HUES64 (cell line): ENCODE results near the gene ADAP1.

ENCODE experiments used
- H3K27ac ChIP-seq: 2 replicates; pipeline ENCODE4 v1.7.0; 2013; ENCODE audit warnings: low read depth, low read length, inconsistent platforms
- H3K27me3 ChIP-seq: 2 replicates; pipeline ENCODE4 v1.6.1; 2013; ENCODE audit warnings: mild to moderate bottlenecking, low read length; ENCODE audit not compliant: insufficient read depth
- H3K36me3 ChIP-seq: 2 replicates; pipeline ENCODE4 v1.6.1; 2013; ENCODE audit warnings: mild to moderate bottlenecking, low read length; ENCODE audit not compliant: insufficient read depth
- H3K4me1 ChIP-seq: 2 replicates; pipeline ENCODE4 v1.6.1; 2013; ENCODE audit warnings: mild to moderate bottlenecking, low read length, moderate library complexity; ENCODE audit not compliant: insufficient read depth
- H3K4me3 ChIP-seq: 2 replicates; pipeline ENCODE4 v1.5.1; 2013; ENCODE audit warnings: mild to moderate bottlenecking, low read length, moderate library complexity
- H3K9ac ChIP-seq: 2 replicates; pipeline ENCODE4 v1.6.1; 2013; ENCODE audit warnings: mild to moderate bottlenecking, low read depth, low read length
- H3K9me3 ChIP-seq: 2 replicates; pipeline ENCODE4 v1.6.1; 2013; ENCODE audit warnings: low read depth, low read length; ENCODE audit not compliant: insufficient read depth
- WGBS: fragments of 150-250, 120-280 bp; methylation state at CpG from one replicate; pipeline ENCODE4 v1.1.7; 2013; ENCODE audit warnings: missing lambda C conversion rate; 5-methylcytosine and 5-hydroxymethylcytosine counted together

The ADAP1 gene

GRCh38 chr7:898460-898854, 56.0 kb downstream of the ADAP1 start:
- Histone ChIP-seq H3K4me3 (no peak overlapping the region), H3K36me3 (peaks cover 38% of the 10 kb centered on the region), H3K27me3 (no peaks in the 10 kb centered on the region), H3K9me3 (no peaks in the 10 kb centered on the region), H3K4me1 (no peaks in the 10 kb centered on the region), H3K27ac (no peak overlapping the region), H3K9ac (no peak overlapping the region)
- 88% methylated on average over 18 of the region's 18 CpGs for WGBS

DNA sequence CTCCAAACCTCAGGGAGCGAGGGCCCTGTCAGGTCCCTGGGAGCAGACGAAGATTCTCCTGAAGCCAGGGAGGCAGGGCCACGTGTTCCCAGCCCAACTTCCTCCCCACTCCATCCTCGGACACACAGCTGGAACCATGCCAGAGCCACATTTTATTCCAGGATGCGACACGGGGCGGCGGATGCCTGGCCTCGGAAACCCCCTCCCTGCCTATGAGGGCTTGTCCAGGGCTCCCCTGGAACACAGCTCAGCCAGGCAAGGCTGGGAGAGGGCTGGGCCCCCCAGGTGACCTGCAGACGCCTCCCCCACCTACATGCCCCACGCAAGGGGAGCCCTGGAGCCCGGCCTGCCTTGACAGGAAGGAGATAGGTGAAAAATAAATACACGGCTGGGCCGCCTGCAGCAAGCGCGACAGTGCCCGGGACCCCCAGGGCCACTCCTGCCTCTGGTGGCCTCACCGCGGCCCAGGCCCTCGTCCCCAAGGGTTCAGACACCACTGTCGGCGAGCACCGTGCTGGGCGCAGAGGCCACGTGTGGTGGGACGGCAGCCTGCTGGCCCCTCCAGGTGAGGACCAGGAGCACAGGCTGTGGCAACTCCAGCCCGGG, 56.6 kb downstream of the ADAP1 start:
- Histone ChIP-seq H3K4me1 (no peaks in the 10 kb centered on the region), H3K9me3 (no peaks in the 10 kb centered on the region), H3K27ac (no peak overlapping the region), H3K36me3 (peaks cover 41% of the 10 kb centered on the region), H3K9ac (no peak overlapping the region), H3K4me3 (no peak overlapping the region), H3K27me3 (no peaks in the 10 kb centered on the region)
- WGBS, result 92% methylated on average over 26 of the region's 27 CpGs

DNA sequence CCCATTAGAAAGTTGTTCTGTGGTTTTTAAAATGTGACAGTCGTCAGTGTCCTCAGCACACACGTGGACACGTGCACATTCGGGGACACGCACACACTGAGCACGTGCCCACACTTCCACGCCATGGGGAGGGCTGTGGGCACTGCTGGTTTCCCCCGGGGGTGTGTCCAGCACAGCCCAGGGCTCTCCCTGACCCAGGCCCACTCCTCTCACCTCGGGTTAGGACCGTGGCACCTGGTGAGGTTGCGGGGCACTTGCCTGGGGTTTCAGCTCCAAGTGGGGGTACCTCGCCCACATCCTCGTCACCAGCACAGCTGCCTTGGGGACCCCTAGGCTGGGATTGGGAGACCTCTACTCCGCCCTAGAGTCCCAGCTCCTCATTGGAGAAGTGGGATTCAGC, 57.4 kb downstream of the ADAP1 start:
- 95% methylated on average over 14 of the region's 14 CpGs for WGBS
- peaks cover 46% of the 10 kb centered on the region for H3K36me3 ChIP-seq
- no peaks in the 10 kb centered on the region for H3K27me3 ChIP-seq
- no peak overlapping the region for H3K9ac ChIP-seq
- no peaks in the 10 kb centered on the region for H3K9me3 ChIP-seq
- H3K27ac ChIP-seq, result no peak overlapping the region
- H3K4me1 ChIP-seq, result no peaks in the 10 kb centered on the region
- no peak overlapping the region for H3K4me3 ChIP-seq

GRCh38 chr7:896346-897075, 58.0 kb downstream of the ADAP1 start:
- peaks cover 52% of the 10 kb centered on the region for H3K36me3 ChIP-seq
- H3K4me3 ChIP-seq, result no peak overlapping the region
- no peaks in the 10 kb centered on the region for H3K4me1 ChIP-seq
- H3K27ac ChIP-seq, result no peak overlapping the region
- no peaks in the 10 kb centered on the region for H3K9me3 ChIP-seq
- no peaks in the 10 kb centered on the region for H3K27me3 ChIP-seq
- H3K9ac ChIP-seq, result no peak overlapping the region
- WGBS, result 95% methylated on average over 42 of the region's 42 CpGs

DNA sequence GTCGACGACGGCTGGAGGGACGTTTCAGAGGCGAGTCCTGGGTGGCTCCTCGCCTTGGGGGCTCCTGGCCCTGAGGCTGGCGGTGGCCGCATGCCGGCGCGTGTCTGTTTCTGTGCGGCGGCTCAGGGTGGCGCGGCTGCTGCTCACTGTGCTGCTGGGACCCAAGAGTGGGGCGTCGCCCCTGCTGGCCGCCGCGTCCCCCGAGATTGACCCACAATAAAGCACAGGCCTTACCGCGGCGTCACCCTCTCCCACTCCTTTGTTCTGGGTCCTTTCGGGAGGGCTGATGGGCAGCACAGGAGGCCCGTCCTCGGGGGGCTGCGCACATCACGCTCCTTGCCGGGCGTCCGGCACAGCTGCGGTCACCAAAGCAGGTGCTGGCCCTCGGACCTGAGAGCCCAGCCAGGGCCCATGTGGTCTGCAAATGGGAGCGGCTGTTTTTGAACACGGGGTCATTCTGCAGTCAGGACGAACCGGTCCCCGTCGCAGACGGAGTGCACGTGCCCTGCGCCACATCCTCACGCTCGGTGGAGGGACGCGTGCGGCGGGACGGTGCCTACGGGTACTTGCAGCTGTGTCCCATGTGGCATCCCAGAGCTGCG, 58.9 kb downstream of the ADAP1 start:
- Histone ChIP-seq H3K36me3 (peaks cover 61% of the 10 kb centered on the region), H3K27me3 (no peaks in the 10 kb centered on the region), H3K9me3 (no peaks in the 10 kb centered on the region), H3K4me1 (no peaks in the 10 kb centered on the region), H3K4me3 (no peak overlapping the region), H3K9ac (no peak overlapping the region), H3K27ac (no peak overlapping the region)
- 96% methylated on average over 52 of the region's 52 CpGs for WGBS

DNA sequence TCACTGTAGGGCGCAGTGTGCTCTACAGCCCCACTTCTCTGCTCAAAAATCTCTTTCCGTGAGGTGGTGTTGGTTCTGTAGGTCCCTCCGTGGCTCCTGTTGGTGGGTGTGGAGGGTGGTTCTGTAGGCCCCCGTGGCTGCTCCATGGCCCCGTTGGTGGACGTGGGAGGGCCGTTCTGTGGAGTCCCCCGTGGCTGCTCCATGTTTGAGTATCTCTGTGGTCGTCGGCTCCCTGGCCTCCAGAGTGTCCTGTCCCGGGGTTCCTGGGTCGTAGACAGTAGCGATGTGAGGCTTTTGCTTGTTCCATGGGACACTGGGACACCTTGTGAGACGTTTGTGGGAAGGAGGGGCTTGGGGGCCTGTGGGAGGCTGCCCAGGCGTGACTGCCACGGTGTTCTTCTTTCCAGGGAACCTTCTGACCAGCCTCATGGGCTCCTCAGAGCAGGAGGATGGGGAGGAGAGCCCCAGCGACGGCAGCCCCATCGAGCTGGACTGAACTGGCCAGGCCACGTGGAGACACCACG, 59.5 kb downstream of the ADAP1 start:
- H3K27ac ChIP-seq, result no peak overlapping the region
- peaks cover 63% of the 10 kb centered on the region for H3K36me3 ChIP-seq
- H3K4me3 ChIP-seq, result no peak overlapping the region
- 96% methylated on average over 21 of the region's 21 CpGs for WGBS
- H3K27me3 ChIP-seq, result no peaks in the 10 kb centered on the region
- H3K9me3 ChIP-seq, result no peaks in the 10 kb centered on the region
- H3K9ac ChIP-seq, result no peak overlapping the region
- no peaks in the 10 kb centered on the region for H3K4me1 ChIP-seq

DNA sequence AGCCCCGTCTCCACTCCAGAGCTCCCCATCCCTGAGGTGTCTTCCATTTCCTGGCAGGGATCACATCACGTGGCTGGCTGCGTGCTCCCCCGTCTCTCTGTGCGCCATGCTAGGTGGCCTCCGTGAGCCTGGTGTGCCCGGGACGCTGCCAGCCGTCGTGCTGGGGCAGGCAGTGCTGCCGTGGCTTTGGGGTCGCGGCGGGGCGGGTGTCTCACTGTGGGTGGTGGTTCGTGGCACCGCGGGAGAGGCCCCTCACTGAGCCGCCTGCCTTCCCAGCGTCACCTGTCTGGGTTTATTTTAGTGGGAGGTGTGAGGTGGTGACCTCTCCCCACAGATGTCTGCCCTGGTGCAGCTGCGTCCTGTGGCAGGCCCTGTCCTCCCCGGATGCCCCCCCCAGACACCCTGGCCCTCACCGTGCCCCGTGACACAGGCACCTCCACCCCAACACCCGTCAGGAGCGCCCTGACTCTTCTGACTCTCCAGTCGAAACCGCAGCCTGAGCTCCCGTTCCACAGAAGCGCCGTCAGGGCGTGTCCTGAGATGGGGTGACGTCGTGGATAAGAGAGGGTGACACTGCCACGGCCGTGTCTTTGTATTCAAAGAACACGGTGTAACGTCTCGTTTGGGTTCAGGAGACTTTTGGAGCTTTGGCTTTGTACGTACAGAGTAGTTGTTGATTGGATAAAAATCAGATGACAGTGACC, 60.2 kb downstream of the ADAP1 start:
- no peaks in the 10 kb centered on the region for H3K27me3 ChIP-seq
- H3K36me3 ChIP-seq, result peaks cover 63% of the 10 kb centered on the region
- H3K4me3 ChIP-seq, result no peak overlapping the region
- H3K9ac ChIP-seq, result no peak overlapping the region
- H3K27ac ChIP-seq, result no peak overlapping the region
- 94% methylated on average over 40 of the region's 40 CpGs for WGBS
- H3K9me3 ChIP-seq, result no peaks in the 10 kb centered on the region
- H3K4me1 ChIP-seq, result no peaks in the 10 kb centered on the region

DNA sequence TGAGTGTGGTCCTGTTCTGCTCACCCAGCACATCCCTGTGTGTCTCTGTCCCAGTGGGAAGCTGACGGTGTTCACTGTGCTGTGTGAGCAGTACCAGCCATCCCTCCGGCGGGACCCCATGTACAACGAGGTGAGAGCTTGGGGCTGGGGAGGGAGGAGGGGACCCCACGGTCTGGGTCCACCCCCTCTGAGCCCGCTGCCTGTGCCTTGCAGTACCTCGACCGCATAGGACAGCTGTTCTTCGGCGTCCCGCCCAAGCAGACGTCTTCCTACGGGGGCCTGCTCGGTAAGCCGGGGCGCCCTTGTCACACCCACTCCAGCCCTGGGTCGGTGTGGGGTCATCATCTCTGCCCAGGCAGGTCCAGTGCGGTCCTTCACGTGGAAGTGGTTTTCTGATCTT, 60.8 kb downstream of the ADAP1 start:
- 96% methylated on average over 19 of the region's 19 CpGs for WGBS
- Histone ChIP-seq H3K27ac (no peak overlapping the region), H3K36me3 (peaks cover 69% of the 10 kb centered on the region), H3K4me3 (no peak overlapping the region), H3K4me1 (no peaks in the 10 kb centered on the region), H3K9me3 (no peaks in the 10 kb centered on the region), H3K9ac (no peak overlapping the region), H3K27me3 (no peaks in the 10 kb centered on the region)

- H3K36me3 ChIP-seq, result peaks cover 76% of the 10 kb centered on the region
- no peaks in the 10 kb centered on the region for H3K9me3 ChIP-seq
- no peak overlapping the region for H3K4me3 ChIP-seq
- H3K27me3 ChIP-seq, result no peaks in the 10 kb centered on the region
- no peak overlapping the region for H3K9ac ChIP-seq
- no peak overlapping the region for H3K27ac ChIP-seq
- 95% methylated on average over 46 of the region's 48 CpGs for WGBS
- no peaks in the 10 kb centered on the region for H3K4me1 ChIP-seq
Measured at GRCh38 chr7:892648-893593, 61.6 kb downstream of the ADAP1 start.

- Histone ChIP-seq H3K36me3 (peaks cover 82% of the 10 kb centered on the region), H3K4me1 (no peaks in the 10 kb centered on the region), H3K27me3 (no peaks in the 10 kb centered on the region), H3K9me3 (no peaks in the 10 kb centered on the region), H3K4me3 (no peak overlapping the region), H3K27ac (no peak overlapping the region), H3K9ac (no peak overlapping the region)
- 96% methylated on average over 20 of the region's 20 CpGs for WGBS
Measured at GRCh38 chr7:891805-892204, 62.7 kb downstream of the ADAP1 start.
